Neural progenitor cell (in vitro differentiated cells): Measurements from ENCODE around the gene FBXO15. TPM values are rescaled to one million over a fixed set of nuclear protein-coding genes. Genes with fewer than 3 reads are reported as not detected.

Source experiments
- DNase-seq: peaks from one replicate; pipeline ENCODE4 v3.0.0-alpha.2; 2016; ENCODE audit warnings: low spot score
- H2AFZ ChIP-seq: fragments of 200-600 bp; sonication (generic); replicated peaks from 2 replicates; pipeline ENCODE4 v1.6.1; 2016; ENCODE audit warnings: antibody characterized with exemption
- H3F3A ChIP-seq: fragments of 200-600 bp; sonication (generic); 2 replicates; pipeline ENCODE4 v1.6.1; 2016; ENCODE audit warnings: antibody characterized with exemption, low read depth
- H3K27ac ChIP-seq: fragments of 200-600 bp; sonication (generic); 2 replicates; pipeline ENCODE4 v1.5.1; 2016; ENCODE audit warnings: mild to moderate bottlenecking
- H3K27me3 ChIP-seq: fragments of 200-600 bp; sonication (generic); 2 replicates; pipeline ENCODE4 v1.6.1; 2016; ENCODE audit warnings: mild to moderate bottlenecking, moderate library complexity
- H3K36me3 ChIP-seq: fragments of 200-600 bp; sonication (generic); 2 replicates; pipeline ENCODE4 v1.5.1; 2016
- H3K4me1 ChIP-seq: fragments of 200-600 bp; sonication (generic); 2 replicates; pipeline ENCODE4 v1.6.1; 2016; ENCODE audit warnings: mixed run types
- H3K4me2 ChIP-seq: fragments of 200-600 bp; sonication (generic); 2 replicates; pipeline ENCODE4 v1.6.1; 2016
- H3K4me3 ChIP-seq: fragments of 200-600 bp; sonication (generic); 2 replicates; pipeline ENCODE4 v1.5.1; 2016
- H3K79me2 ChIP-seq: fragments of 200-600 bp; sonication (generic); 2 replicates; pipeline ENCODE4 v1.6.1; 2016; ENCODE audit warnings: low read depth
- H3K9ac ChIP-seq: fragments of 200-600 bp; sonication (generic); 2 replicates; pipeline ENCODE4 v1.6.1; 2016
- H3K9me3 ChIP-seq: fragments of 200-600 bp; sonication (generic); 2 replicates; pipeline ENCODE4 v1.5.1; 2016; ENCODE audit warnings: low read depth
- H4K20me1 ChIP-seq: fragments of 200-600 bp; sonication (generic); 2 replicates; pipeline ENCODE4 v1.6.1; 2016; ENCODE audit warnings: low read depth
- H3K27ac Mint-ChIP-seq: 3 replicates; pipeline ENCODE4 v1.8.0; 2021; ENCODE audit warnings: mixed read lengths
- H3K27me3 Mint-ChIP-seq: 2 replicates; pipeline ENCODE4 v1.8.0; 2022; ENCODE audit warnings: low read depth, mild to moderate bottlenecking, inconsistent platforms, moderate library complexity, mixed read lengths; ENCODE audit not compliant: insufficient read depth
- H3K36me3 Mint-ChIP-seq: 3 replicates; pipeline ENCODE4 v1.8.0; 2021; ENCODE audit warnings: mixed read lengths
- H3K4me1 Mint-ChIP-seq: 3 replicates; pipeline ENCODE4 v1.8.0; 2021; ENCODE audit warnings: mixed read lengths
- H3K4me3 Mint-ChIP-seq: 3 replicates; pipeline ENCODE4 v1.8.0; 2021; ENCODE audit warnings: mild to moderate bottlenecking, moderate library complexity, mixed read lengths
- H3K9me3 Mint-ChIP-seq: 3 replicates; pipeline ENCODE4 v1.8.0; 2020; ENCODE audit warnings: mixed read lengths
- CTCF ChIP-seq: fragments of 200-600 bp; sonication (generic); IDR thresholded peaks from 2 replicates; pipeline ENCODE4 v1.5.1; 2017; ENCODE audit warnings: antibody characterized with exemption, mild to moderate bottlenecking
- EZH2 ChIP-seq: fragments of 200-600 bp; sonication (generic); IDR thresholded peaks from 2 replicates; pipeline ENCODE4 v1.6.1; 2017; ENCODE audit warnings: antibody characterized with exemption, mild to moderate bottlenecking, moderate library complexity
- EZH2phosphoT487 ChIP-seq: fragments of 200-600 bp; sonication (generic); IDR thresholded peaks from 2 replicates; pipeline ENCODE4 v1.6.1; 2017; ENCODE audit warnings: antibody characterized with exemption
- total RNA-seq: library from RNA; depleted of rRNA; stranded (reverse); fragments of >200 nt; gene quantifications from 2 replicates; pipeline ENCODE4 v1.2.3, GENCODE V29; 2015; ENCODE audit warnings: low replicate concordance

The FBXO15 gene
- total RNA-seq, 1 donor from 2014 or later, result 2.2 TPM

GRCh38 chr18:74185860-74186259, 38.2 kb upstream of the FBXO15 start:
- no peak for DNase-seq
- no peak overlapping the region for H2AFZ ChIP-seq
- no peaks in the 10 kb centered on the region for H3K27me3 ChIP-seq
- Mint-ChIP-seq H3K27me3 (no peaks in the 10 kb centered on the region), H3K4me3 (no peak overlapping the region), H3K9me3 (no peaks in the 10 kb centered on the region), H3K36me3 (no peaks in the 10 kb centered on the region), H3K27ac (no peak overlapping the region), H3K4me1 (peaks cover 8% of the 10 kb centered on the region)
- peaks cover 16% of the 10 kb centered on the region for H3K4me1 ChIP-seq
- H3K9ac ChIP-seq, result no peak overlapping the region
- no peak overlapping the region for H3K4me3 ChIP-seq
- no peak overlapping the region for H3K4me2 ChIP-seq
- no peaks in the 10 kb centered on the region for H3K79me2 ChIP-seq
- H3K9me3 ChIP-seq, result no peaks in the 10 kb centered on the region
- no peaks in the 10 kb centered on the region for H4K20me1 ChIP-seq
- TF ChIP-seq EZH2phosphoT487 (no peak), EZH2 (no peak), CTCF (no peak)
- H3F3A ChIP-seq, result no peaks in the 10 kb centered on the region
- no peak overlapping the region for H3K27ac ChIP-seq
- H3K36me3 ChIP-seq, result no peaks in the 10 kb centered on the region

- no peak overlapping the region for H2AFZ ChIP-seq
- no peaks in the 10 kb centered on the region for H3K36me3 ChIP-seq
- no peaks in the 10 kb centered on the region for H4K20me1 ChIP-seq
- H3F3A ChIP-seq, result no peaks in the 10 kb centered on the region
- peaks cover 2% of the 10 kb centered on the region for H3K9me3 Mint-ChIP-seq
- no peak overlapping the region for H3K27ac Mint-ChIP-seq
- peaks cover 8% of the 10 kb centered on the region for H3K4me1 Mint-ChIP-seq
- no peak overlapping the region for H3K27ac ChIP-seq
- DNase-seq, result no peak
- no peaks in the 10 kb centered on the region for H3K27me3 ChIP-seq
- H3K9me3 ChIP-seq, result no peaks in the 10 kb centered on the region
- no peaks in the 10 kb centered on the region for H3K36me3 Mint-ChIP-seq
- no peak for TF ChIP-seq EZH2phosphoT487
- TF ChIP-seq EZH2, result no peak
- no peak for TF ChIP-seq CTCF
- no peak overlapping the region for H3K4me3 ChIP-seq
- H3K4me2 ChIP-seq, result peak overlapping the region; percentile 16
- no peak overlapping the region for H3K4me3 Mint-ChIP-seq
- H3K27me3 Mint-ChIP-seq, result no peaks in the 10 kb centered on the region
- H3K4me1 ChIP-seq, result peaks cover 16% of the 10 kb centered on the region
- no peak overlapping the region for H3K9ac ChIP-seq
- no peaks in the 10 kb centered on the region for H3K79me2 ChIP-seq
These were observed 37.2 kb upstream of the FBXO15 start for GRCh38 chr18:74184875-74185274.

GRCh38 chr18:74183130-74183529, 35.5 kb upstream of the FBXO15 start:
- DNase-seq, result no peak
- H3K27ac Mint-ChIP-seq, result no peak overlapping the region
- H3K27ac ChIP-seq, result no peak overlapping the region
- peaks cover 2% of the 10 kb centered on the region for H3K9me3 Mint-ChIP-seq
- H3K4me2 ChIP-seq, result no peak overlapping the region
- H4K20me1 ChIP-seq, result no peaks in the 10 kb centered on the region
- no peak overlapping the region for H3K9ac ChIP-seq
- H3K4me3 Mint-ChIP-seq, result no peak overlapping the region
- H2AFZ ChIP-seq, result no peak overlapping the region
- no peaks in the 10 kb centered on the region for H3F3A ChIP-seq
- H3K27me3 Mint-ChIP-seq, result no peaks in the 10 kb centered on the region
- no peaks in the 10 kb centered on the region for H3K79me2 ChIP-seq
- TF ChIP-seq EZH2 (no peak), CTCF (no peak), EZH2phosphoT487 (no peak)
- H3K36me3 ChIP-seq, result no peaks in the 10 kb centered on the region
- H3K27me3 ChIP-seq, result no peaks in the 10 kb centered on the region
- H3K4me1 Mint-ChIP-seq, result peaks cover 3% of the 10 kb centered on the region
- no peak overlapping the region for H3K4me3 ChIP-seq
- peaks cover 16% of the 10 kb centered on the region for H3K4me1 ChIP-seq
- no peaks in the 10 kb centered on the region for H3K36me3 Mint-ChIP-seq
- H3K9me3 ChIP-seq, result no peaks in the 10 kb centered on the region

GRCh38 chr18:74182335-74182734, 34.7 kb upstream of the FBXO15 start:
- no peaks in the 10 kb centered on the region for H3K27me3 Mint-ChIP-seq

More at GRCh38 chr18:74182335-74182734, 34.7 kb upstream of the FBXO15 start:
- H3K79me2 ChIP-seq, result no peaks in the 10 kb centered on the region
- H3K36me3 ChIP-seq, result no peaks in the 10 kb centered on the region
- peaks cover 16% of the 10 kb centered on the region for H3K4me1 ChIP-seq
- no peak overlapping the region for H3K9ac ChIP-seq
- no peak overlapping the region for H3K4me3 ChIP-seq
- H3F3A ChIP-seq, result no peaks in the 10 kb centered on the region
- Mint-ChIP-seq H3K36me3 (no peaks in the 10 kb centered on the region), H3K27ac (no peak overlapping the region), H3K9me3 (peaks cover 2% of the 10 kb centered on the region), H3K4me3 (no peak overlapping the region), H3K4me1 (peaks cover 3% of the 10 kb centered on the region)
- DNase-seq, result no peak
- no peaks in the 10 kb centered on the region for H3K9me3 ChIP-seq
- H3K4me2 ChIP-seq, result no peak overlapping the region
- no peak overlapping the region for H2AFZ ChIP-seq
- no peaks in the 10 kb centered on the region for H4K20me1 ChIP-seq
- H3K27ac ChIP-seq, result no peak overlapping the region
- no peak for TF ChIP-seq CTCF
- TF ChIP-seq EZH2phosphoT487, result no peak
- TF ChIP-seq EZH2, result no peak
- H3K27me3 ChIP-seq, result no peaks in the 10 kb centered on the region
